ENCODE data around the gene RAD9B. TPM values are rescaled to one million over a fixed set of nuclear protein-coding genes. Genes with fewer than 3 reads are reported as not detected.

Gene RAD9B
- total and polyA plus RNA-seq, 2 of the 13 experiments (the other 11 are each of a cell fraction or from before 2014, with no cell fraction given) = 0.05 to 0.38 TPM

DNA sequence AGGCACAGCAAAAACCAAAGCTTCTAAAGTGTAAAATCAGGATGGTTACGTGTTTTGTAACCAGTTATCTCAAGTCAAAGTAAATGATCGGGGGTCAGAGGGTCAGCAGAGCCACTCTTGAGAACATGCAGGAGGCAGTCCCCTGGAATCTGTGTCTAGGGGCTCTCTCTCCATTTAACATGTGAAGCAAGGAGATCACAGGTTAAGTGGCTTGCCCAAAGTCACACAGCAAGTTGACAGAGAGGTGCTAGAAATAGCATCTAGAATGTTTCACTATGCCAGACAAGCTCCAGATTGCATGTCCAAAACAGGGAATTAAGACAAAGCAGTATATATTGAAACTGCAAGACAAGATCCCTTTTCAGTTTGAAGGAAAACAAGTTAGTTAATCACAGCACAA is 47.6 kb downstream of the RAD9B start:
- Histone ChIP-seq H2AFZ (ENCODE audit: low read length) (no peak overlapping the region), H3K79me2 (ENCODE audit: insufficient read depth, low read length) (peaks cover 15% of the 10 kb centered on the region), H4K20me1 (ENCODE audit: insufficient read depth, low read length) (0 out of 2 replicates have a peak, but pooled peaks cover 8% of the 10 kb centered on the region), H3K4me2 (ENCODE audit: low read depth, low read length) (no peak overlapping the region), H3K4me3 (replicated peaks in 1 of 3; ENCODE audit: insufficient read depth in 1 of 3, low read depth in 2 of 3, low read length in 3 of 3) (no peak overlapping the region), H3K9ac (ENCODE audit: insufficient read depth, low read depth, low read length) (no peak overlapping the region), H3K9me3 (ENCODE audit: low read length) (no peaks in the 10 kb centered on the region), H3K27me3 (ENCODE audit: control insufficient read depth in 1 of 2, insufficient read depth in 2 of 2, low read length in 2 of 2) (no peaks in the 10 kb centered on the region), H3K4me1 (ENCODE audit: insufficient read depth, low read length) (no peaks in the 10 kb centered on the region), H3K27ac (ENCODE audit: extremely low read length, insufficient read depth, low read length) (no peak overlapping the region), H3K36me3 (replicated peaks in 1 of 2; ENCODE audit: control insufficient read depth in 1 of 2, insufficient read depth in 2 of 2, low read length in 2 of 2) (peaks cover 7 to 42% of the 10 kb centered on the region in 2 experiments)
- in situ Hi-C loops (cut with HindIII; ENCODE audit: extremely low pct_ligation_motif_present, low pct_unique_long_range_greater_than_20kb) (no loop called here), intact Hi-C loops (cut with micrococcal nuclease; ENCODE audit: unreplicated experiment) (loop anchor here (5.0 kb wide), 1 partner anchor 97 kb away; the partner anchor contains the start of gene ARPC3)
- DNase-seq (ENCODE audit: low spot score) = no peak
- ChIA-PET CTCF (ENCODE audit: low intra/inter-chr PET ratio, low total read pairs) (interaction anchor here (1.5 kb wide), 1 partner anchor 52 kb away, joined by 4 read pairs; no protein-coding TSS in a partner anchor), POLR2A (interaction anchor here (1.3 kb wide), 1 partner anchor 81 kb away, joined by 4 read pairs; the partner anchor contains the start of genes FAM216A and GPN3)
- no peak for FAIRE-seq
- no TSS peak for BruUV-seq (replicated peaks)
- TF ChIP-seq MYC (CRISPR knock-in tag; IDR thresholded peaks at IDR 0.05; ENCODE audit: borderline replicate concordance) (no peak), BCL6 (CRISPR knock-in tag; IDR thresholded peaks at IDR 0.05) (no peak), AHDC1 (CRISPR knock-in tag; IDR thresholded peaks at IDR 0.05; ENCODE audit: borderline replicate concordance) (no peak), ARNTL (CRISPR knock-in tag; IDR thresholded peaks at IDR 0.05) (no peak), ZNF337 (CRISPR knock-in tag; IDR thresholded peaks at IDR 0.05; ENCODE audit: borderline replicate concordance, low read depth) (no peak), PCBP2 (optimal IDR thresholded peaks at IDR 0.05; ENCODE audit: low read depth, low read length, poor library complexity, severe bottlenecking) (no peak), CCDC6 (CRISPR knock-in tag; IDR thresholded peaks at IDR 0.05) (no peak), HNF4G (IDR thresholded peaks at IDR 0.05; ENCODE audit: borderline replicate concordance, low read depth, low read length) (no peak), HNF4G (CRISPR knock-in tag; IDR thresholded peaks at IDR 0.05; ENCODE audit: borderline replicate concordance, low read depth) (no peak), KAT8 (CRISPR knock-in tag; IDR thresholded peaks at IDR 0.05) (no peak), CHCHD3 (CRISPR knock-in tag; IDR thresholded peaks at IDR 0.05) (no peak), SIN3A (IDR thresholded peaks at IDR 0.05; ENCODE audit: borderline replicate concordance, low read depth, low read length) (no peak)
- no peak for ATAC-seq
- 98% methylated on average over 2 of the region's 2 CpGs for WGBS (ENCODE audit: low lambda C conversion rate)

Measured in HepG2 (cell line).